ENCODE measurements around the gene ELMO3. TPM values are rescaled to one million over a fixed set of nuclear protein-coding genes. Genes with fewer than 3 reads are reported as not detected.
A peak's percentile ranks its signal among the peaks of the same experiment; 100 is the strongest.

The ELMO3 gene
- total and polyA plus RNA-seq, 2 of the 13 experiments (the other 11 are each of a cell fraction or from before 2014, with no cell fraction given): 2.6 to 4.0 TPM

GRCh38 chr16:67191995-67192681 is 6.8 kb upstream of the ELMO3 start, which contains the start of gene E2F4 (continued):
- no peak for TF ChIP-seq FOXO4 (CRISPR knock-in tag; conservative IDR thresholded peaks at IDR 0.05)
- peak; percentile 94; the same call in 1 of the 2 replicates for TF ChIP-seq ZZZ3 (CRISPR knock-in tag; IDR thresholded peaks at IDR 0.05; ENCODE audit: borderline replicate concordance)
- peak; percentile 76 for TF ChIP-seq MIER3 (CRISPR knock-in tag; IDR thresholded peaks at IDR 0.05; ENCODE audit: borderline replicate concordance)
- TF ChIP-seq REXO4 (CRISPR knock-in tag; IDR thresholded peaks at IDR 0.05; ENCODE audit: borderline replicate concordance): no peak
- TF ChIP-seq TRIM24 (CRISPR knock-in tag; IDR thresholded peaks at IDR 0.05): no peak
- 0 out of 2 replicates have a peak, but pooled peaks have one; percentile 64 for TF ChIP-seq ZNF431 (CRISPR knock-in tag; IDR thresholded peaks at IDR 0.05; ENCODE audit: borderline replicate concordance, low read depth)
- TF ChIP-seq ZNF747 (CRISPR knock-in tag; IDR thresholded peaks at IDR 0.05; ENCODE audit: borderline replicate concordance): peak; percentile 28; the same call in 1 of the 2 replicates
- TF ChIP-seq NR2F1 (CRISPR knock-in tag; IDR thresholded peaks at IDR 0.05): no peak; a peak in 1 of 4 replicates
- TF ChIP-seq ZNF251 (CRISPR knock-in tag; IDR thresholded peaks at IDR 0.05): no peak
- TF ChIP-seq ZNF605 (CRISPR knock-in tag; IDR thresholded peaks at IDR 0.05): no peak
- peak; percentile 53; the same call in 1 of the 2 replicates for TF ChIP-seq TFAP4 (IDR thresholded peaks at IDR 0.05; ENCODE audit: borderline replicate concordance, low read depth)
- TF ChIP-seq DBP (CRISPR knock-in tag; IDR thresholded peaks at IDR 0.05; ENCODE audit: not compliant biosample characterization): no peak
- no peak for TF ChIP-seq ZNF496 (CRISPR knock-in tag; IDR thresholded peaks at IDR 0.05; ENCODE audit: insufficient replicate concordance)
- peak; percentile 79; the same call in 1 of the 2 replicates for TF ChIP-seq MXD1 (CRISPR knock-in tag; IDR thresholded peaks at IDR 0.05)
- TF ChIP-seq ZNF879 (CRISPR knock-in tag; IDR thresholded peaks at IDR 0.05): no peak
- TF ChIP-seq HHEX (CRISPR knock-in tag; IDR thresholded peaks at IDR 0.05): no peak
- 0 out of 2 replicates have a peak, but pooled peaks have one; percentile 17 for TF ChIP-seq ZBTB33 (CRISPR knock-in tag; IDR thresholded peaks at IDR 0.05)
- TF ChIP-seq RAD21 (CRISPR knock-in tag; IDR thresholded peaks at IDR 0.05): peak; percentile 57

Data from HepG2 (cell line).